ENCODE measurements around the gene DEUP1. TPM values are rescaled to one million over a fixed set of nuclear protein-coding genes. Genes with fewer than 3 reads are reported as not detected.
A peak's percentile ranks its signal among the peaks of the same experiment; 100 is the strongest.
"Not testable (repeated sequence)": the region's sequence is repeated elsewhere in the genome, so short reads cannot be mapped to it uniquely, and the experiment has no call there.

Gene DEUP1
- total RNA-seq, 5 donors from 2014 or later (not counting 1 experiment from before 2014, with no cell fraction given) = not detected

DNA sequence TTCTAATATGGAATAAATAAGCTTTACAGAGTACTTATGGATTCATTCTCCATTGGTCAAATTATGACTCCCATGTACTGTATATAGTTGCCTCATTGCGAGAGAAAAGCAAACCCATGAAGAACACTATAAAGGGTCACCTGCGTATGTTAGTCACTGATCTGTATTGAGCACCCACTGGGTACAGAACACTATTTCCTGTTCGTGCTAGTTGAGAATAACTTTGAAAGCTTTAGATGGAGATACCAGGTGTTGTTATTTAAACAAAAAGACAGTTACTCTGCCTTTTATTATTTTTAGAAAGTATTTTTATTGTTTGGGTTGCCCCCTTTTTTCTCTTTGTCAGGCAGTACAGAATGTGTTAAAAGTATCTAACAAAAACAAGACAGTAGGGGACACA lies 79.9 kb downstream of the DEUP1 start:
- H3K27me3 Mint-ChIP-seq = peaks cover 0 to 6% of the 10 kb centered on the region in 2 donors
- H3K27ac Mint-ChIP-seq = no peak overlapping the region
- Histone ChIP-seq H3K27me3 (replicated peaks in 1 of 2; ENCODE audit: control insufficient read depth in 2 of 2, extremely low read depth in 1 of 2, insufficient read depth in 2 of 2, low read length in 1 of 2) (no peaks in the 10 kb centered on the region), H3K36me3 (ENCODE audit: control insufficient read depth in 2 of 2, extremely low read depth in 1 of 2, insufficient read depth in 1 of 2, low read length in 1 of 2) (no peaks in the 10 kb centered on the region), H3K9me3 (no peaks in the 10 kb centered on the region), H3K27ac (ENCODE audit: low read length) (no peak overlapping the region), H3K4me1 (ENCODE audit: control insufficient read depth in 1 of 2, extremely low read depth in 1 of 2, insufficient read depth in 2 of 2, low read length in 2 of 2) (no peaks in the 10 kb centered on the region), H3K4me3 (ENCODE audit: control insufficient read depth in 1 of 2, extremely low read depth in 1 of 2, low read length in 1 of 2) (no peak overlapping the region)
- no peak overlapping the region for H3K4me3 Mint-ChIP-seq
- H3K9me3 Mint-ChIP-seq = no peaks in the 10 kb centered on the region
- H3K36me3 Mint-ChIP-seq = no peaks in the 10 kb centered on the region
- H3K4me1 Mint-ChIP-seq = no peaks in the 10 kb centered on the region
- WGBS (ENCODE audit: insufficient coverage) = no CpG with 5 or more reads among the region's 3 CpGs
- ATAC-seq (replicated peaks in 1 of 4) (no peak), DNase-seq (no peak)
- ChIA-PET CTCF (no interaction called here), POLR2A (no interaction called here)

DNA sequence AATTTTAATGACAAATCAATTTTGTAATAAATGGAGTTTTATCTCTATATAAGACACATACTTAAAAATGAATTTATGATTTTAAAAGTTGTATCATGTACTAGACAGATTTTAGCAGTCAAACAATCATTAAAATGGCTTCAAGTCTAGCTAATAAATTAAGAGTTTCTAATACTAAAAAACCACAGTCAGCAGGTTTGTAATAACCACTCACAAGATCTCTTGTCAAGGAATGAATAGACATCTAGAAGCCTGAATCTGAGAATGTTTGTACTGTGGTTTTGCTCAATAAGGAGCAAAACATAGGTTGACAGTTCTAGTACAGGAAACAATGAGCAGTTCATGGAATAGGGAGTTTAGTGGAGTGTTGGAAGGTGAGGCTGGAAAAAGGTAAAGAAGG lies 81.2 kb downstream of the DEUP1 start:
- POLR2A ChIA-PET = no interaction called here
- H3K36me3 ChIP-seq (ENCODE audit: control insufficient read depth in 2 of 2, extremely low read depth in 1 of 2, insufficient read depth in 1 of 2, low read length in 1 of 2) = no peaks in the 10 kb centered on the region

DNA sequence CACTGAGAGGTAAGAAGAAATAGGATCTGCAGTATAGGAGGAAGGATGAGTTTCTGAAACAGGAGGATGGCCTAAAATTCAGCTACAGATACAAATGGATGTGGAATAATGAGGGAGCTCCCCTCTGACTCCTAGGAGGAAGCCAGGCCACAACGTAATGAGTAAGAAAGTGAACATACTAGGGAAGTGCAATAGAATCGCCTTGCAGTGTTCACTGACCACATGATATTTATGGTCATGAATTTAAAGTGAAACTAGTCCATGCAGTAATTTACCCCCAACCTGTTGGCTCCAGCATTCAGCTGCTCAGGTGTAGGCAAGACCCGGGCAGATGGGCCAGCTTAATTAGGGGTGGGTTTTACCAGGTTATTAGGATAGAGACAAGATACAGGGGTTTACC lies 101.7 kb downstream of the DEUP1 start:
- H3K4me1 Mint-ChIP-seq = no peaks in the 10 kb centered on the region
- POLR2A ChIA-PET = no interaction called here
- H3K4me3 Mint-ChIP-seq = no peak overlapping the region

More for the DNA sequence above, 81.2 kb downstream of the DEUP1 start:
- no peaks in the 10 kb centered on the region for H3K9me3 Mint-ChIP-seq
- H3K27ac Mint-ChIP-seq = no peak overlapping the region
- H3K4me1 Mint-ChIP-seq = no peaks in the 10 kb centered on the region
- no peaks in the 10 kb centered on the region for H3K9me3 ChIP-seq
- H3K4me3 ChIP-seq (ENCODE audit: control insufficient read depth in 1 of 2, extremely low read depth in 1 of 2, low read length in 1 of 2) = no peak overlapping the region
- no peaks in the 10 kb centered on the region for H3K4me1 ChIP-seq (ENCODE audit: control insufficient read depth in 1 of 2, extremely low read depth in 1 of 2, insufficient read depth in 2 of 2, low read length in 2 of 2)
- H3K27me3 ChIP-seq (replicated peaks in 1 of 2; ENCODE audit: control insufficient read depth in 2 of 2, extremely low read depth in 1 of 2, insufficient read depth in 2 of 2, low read length in 1 of 2) = no peaks in the 10 kb centered on the region
- DNase-seq (no peak), ATAC-seq (replicated peaks in 1 of 4) (no peak)
- no peak overlapping the region for H3K4me3 Mint-ChIP-seq
- CTCF ChIA-PET = no interaction called here
- H3K36me3 Mint-ChIP-seq = no peaks in the 10 kb centered on the region
- no peak overlapping the region for H3K27ac ChIP-seq (ENCODE audit: low read length)
- H3K27me3 Mint-ChIP-seq = peaks cover 0 to 6% of the 10 kb centered on the region in 2 donors

DNA sequence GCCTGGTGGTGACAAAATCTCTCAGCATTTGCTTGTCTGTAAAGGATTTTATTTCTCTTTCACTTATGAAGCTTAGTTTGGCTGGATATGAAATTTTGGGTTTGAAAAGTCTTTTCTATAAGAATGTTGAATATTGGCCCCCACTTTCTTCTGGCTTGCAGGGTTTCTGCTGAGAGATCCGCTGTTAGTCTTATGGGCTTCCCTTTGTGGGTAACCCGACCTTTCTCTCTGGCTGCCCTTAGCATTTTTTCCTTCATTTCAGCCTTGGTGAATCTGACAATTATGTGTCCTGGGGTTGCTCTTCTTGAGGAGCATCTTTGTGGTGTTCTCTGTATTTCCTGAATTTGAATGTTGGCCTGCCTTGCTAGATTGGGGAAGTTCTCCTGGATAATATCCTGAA lies 112.7 kb downstream of the DEUP1 start:
- POLR2A ChIA-PET; H3K4me1 ChIP-seq (ENCODE audit: control insufficient read depth in 1 of 2, extremely low read depth in 1 of 2, insufficient read depth in 2 of 2, low read length in 2 of 2); CTCF ChIA-PET; H3K27ac ChIP-seq (ENCODE audit: low read length); H3K4me3 ChIP-seq (ENCODE audit: control insufficient read depth in 1 of 2, extremely low read depth in 1 of 2, low read length in 1 of 2); H3K4me3 Mint-ChIP-seq; H3K27me3 ChIP-seq (replicated peaks in 1 of 2; ENCODE audit: control insufficient read depth in 2 of 2, extremely low read depth in 1 of 2, insufficient read depth in 2 of 2, low read length in 1 of 2); H3K9me3 ChIP-seq; ATAC-seq (replicated peaks in 1 of 4); H3K4me1 Mint-ChIP-seq; DNase-seq; H3K36me3 ChIP-seq (ENCODE audit: control insufficient read depth in 2 of 2, extremely low read depth in 1 of 2, insufficient read depth in 1 of 2, low read length in 1 of 2); H3K27ac Mint-ChIP-seq; H3K36me3 Mint-ChIP-seq: not testable (repeated sequence)
- WGBS (ENCODE audit: insufficient coverage) = 100% methylated on average over 1 of the region's 2 CpGs
- peaks cover 1 to 10% (median 5%) of the 10 kb centered on the region in 3 donors for H3K9me3 Mint-ChIP-seq
- H3K27me3 Mint-ChIP-seq = peaks cover 7 to 10% of the 10 kb centered on the region in 2 donors

More for the DNA sequence above, 101.7 kb downstream of the DEUP1 start:
- DNase-seq (no peak), ATAC-seq (replicated peaks in 1 of 4) (no peak)
- H3K27ac ChIP-seq (ENCODE audit: low read length) = no peak overlapping the region
- no peak overlapping the region for H3K27ac Mint-ChIP-seq
- WGBS (ENCODE audit: insufficient coverage) = no CpG with 5 or more reads among the region's 3 CpGs
- no peaks in the 10 kb centered on the region for H3K9me3 Mint-ChIP-seq
- no peaks in the 10 kb centered on the region for H3K36me3 ChIP-seq (ENCODE audit: control insufficient read depth in 2 of 2, extremely low read depth in 1 of 2, insufficient read depth in 1 of 2, low read length in 1 of 2)
- no peaks in the 10 kb centered on the region for H3K27me3 ChIP-seq (replicated peaks in 1 of 2; ENCODE audit: control insufficient read depth in 2 of 2, extremely low read depth in 1 of 2, insufficient read depth in 2 of 2, low read length in 1 of 2)
- no peaks in the 10 kb centered on the region for H3K36me3 Mint-ChIP-seq
- no peak overlapping the region for H3K4me3 ChIP-seq (ENCODE audit: control insufficient read depth in 1 of 2, extremely low read depth in 1 of 2, low read length in 1 of 2)
- H3K27me3 Mint-ChIP-seq = no peaks in the 10 kb centered on the region
- no peaks in the 10 kb centered on the region for H3K9me3 ChIP-seq
- CTCF ChIA-PET = no interaction called here
- H3K4me1 ChIP-seq (ENCODE audit: control insufficient read depth in 1 of 2, extremely low read depth in 1 of 2, insufficient read depth in 2 of 2, low read length in 2 of 2) = no peaks in the 10 kb centered on the region

DNA sequence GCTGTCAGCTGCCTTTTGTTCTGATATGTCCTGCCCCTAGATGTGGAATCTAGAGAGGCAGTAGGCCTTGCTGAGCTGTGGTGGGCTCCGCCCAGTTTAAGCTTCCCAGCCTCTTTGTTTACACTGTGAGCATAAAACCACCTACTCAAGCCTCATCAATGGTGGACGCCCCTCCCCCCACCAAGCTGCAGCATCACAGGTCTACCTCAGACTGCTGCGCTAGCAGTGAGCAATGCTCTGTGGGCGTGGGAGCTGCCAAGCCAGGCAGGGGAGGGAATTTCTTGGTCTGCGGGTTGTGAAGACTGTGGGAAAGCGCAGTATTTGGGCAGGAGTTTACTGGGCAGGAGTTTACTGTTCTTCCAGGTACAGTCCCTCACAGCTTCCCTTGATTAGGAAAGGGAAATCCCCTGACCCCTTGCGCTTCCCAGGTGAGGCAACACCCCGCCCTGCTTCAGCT lies 114.1 kb downstream of the DEUP1 start:
- H3K4me3 Mint-ChIP-seq = no peak overlapping the region
- peak in 17 of 35 experiments; percentile 0 to 54 (median 7) for DNase-seq

DNA sequence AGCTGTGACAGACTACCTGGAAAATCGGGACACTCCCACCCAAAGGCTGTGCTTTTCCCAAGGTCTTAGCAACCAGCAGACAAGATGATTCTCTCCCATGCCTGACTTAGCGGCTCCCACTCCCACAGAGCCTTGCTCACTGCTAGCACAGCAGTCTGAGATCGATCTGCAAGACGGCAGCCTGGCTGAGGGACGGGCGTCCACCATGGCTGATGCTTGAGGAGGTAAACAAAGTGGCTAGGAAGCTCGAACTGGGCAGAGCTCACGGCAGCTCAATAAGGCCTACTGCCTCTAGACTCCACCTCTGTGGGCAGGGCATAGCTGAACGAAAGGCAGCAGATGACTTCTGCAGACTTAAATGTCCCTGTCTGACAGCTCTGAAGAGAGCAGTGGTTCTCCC lies 127.7 kb downstream of the DEUP1 start:
- no peak for DNase-seq
- Mint-ChIP-seq H3K9me3 (peaks cover 0 to 4% (median 0%) of the 10 kb centered on the region in 3 donors), H3K27me3 (peaks cover 3 to 14% of the 10 kb centered on the region in 2 donors), H3K27ac (no peak overlapping the region), H3K4me1 (no peaks in the 10 kb centered on the region), H3K4me3 (no peak overlapping the region), H3K36me3 (no peaks in the 10 kb centered on the region)
- 84% methylated on average over 4 of the region's 9 CpGs for WGBS (ENCODE audit: insufficient coverage)
- ChIA-PET POLR2A (no interaction called here), CTCF (no interaction called here)
- H3K4me1 ChIP-seq (ENCODE audit: control insufficient read depth in 1 of 2, extremely low read depth in 1 of 2, insufficient read depth in 2 of 2, low read length in 2 of 2) = no peaks in the 10 kb centered on the region
- H3K36me3 ChIP-seq (ENCODE audit: control insufficient read depth in 2 of 2, extremely low read depth in 1 of 2, insufficient read depth in 1 of 2, low read length in 1 of 2) = no peaks in the 10 kb centered on the region
- no peaks in the 10 kb centered on the region for H3K9me3 ChIP-seq
- H3K27ac ChIP-seq (ENCODE audit: low read length) = no peak overlapping the region
- no peak for ATAC-seq (replicated peaks in 1 of 4)
- no peak overlapping the region for H3K4me3 ChIP-seq (ENCODE audit: control insufficient read depth in 1 of 2, extremely low read depth in 1 of 2, low read length in 1 of 2)
- H3K27me3 ChIP-seq (replicated peaks in 1 of 2; ENCODE audit: control insufficient read depth in 2 of 2, extremely low read depth in 1 of 2, insufficient read depth in 2 of 2, low read length in 1 of 2) = no peaks in the 10 kb centered on the region

More for the DNA sequence above, 114.1 kb downstream of the DEUP1 start:
- ChIA-PET POLR2A (no interaction called here), CTCF (interaction anchor here in 1 of 2 donors (0.8 kb wide), 1 partner anchor 75 kb away, joined by 3 read pairs; no protein-coding TSS in a partner anchor)
- peak in 2 of 4 experiments; percentile 50 to 51 for ATAC-seq (replicated peaks in 1 of 4)
- Mint-ChIP-seq H3K27me3 (peaks cover 7 to 14% of the 10 kb centered on the region in 2 donors), H3K9me3 (peaks cover 1 to 10% (median 5%) of the 10 kb centered on the region in 3 donors), H3K4me1 (no peaks in the 10 kb centered on the region), H3K36me3 (no peaks in the 10 kb centered on the region), H3K27ac (no peak overlapping the region)
- whole genome bisulfite sequencing (ENCODE audit: insufficient coverage) = 62% methylated on average over 5 of the region's 8 CpGs
- no peaks in the 10 kb centered on the region for H3K9me3 ChIP-seq
- H3K27me3 ChIP-seq (replicated peaks in 1 of 2; ENCODE audit: control insufficient read depth in 2 of 2, extremely low read depth in 1 of 2, insufficient read depth in 2 of 2, low read length in 1 of 2) = peaks cover 0 to 9% of the 10 kb centered on the region in 2 experiments
- no peak overlapping the region for H3K27ac ChIP-seq (ENCODE audit: low read length)
- H3K4me1 ChIP-seq (ENCODE audit: control insufficient read depth in 1 of 2, extremely low read depth in 1 of 2, insufficient read depth in 2 of 2, low read length in 2 of 2) = no peaks in the 10 kb centered on the region
- H3K4me3 ChIP-seq (ENCODE audit: control insufficient read depth in 1 of 2, extremely low read depth in 1 of 2, low read length in 1 of 2) = no peak overlapping the region
- H3K36me3 ChIP-seq (ENCODE audit: control insufficient read depth in 2 of 2, extremely low read depth in 1 of 2, insufficient read depth in 1 of 2, low read length in 1 of 2) = no peaks in the 10 kb centered on the region

DNA sequence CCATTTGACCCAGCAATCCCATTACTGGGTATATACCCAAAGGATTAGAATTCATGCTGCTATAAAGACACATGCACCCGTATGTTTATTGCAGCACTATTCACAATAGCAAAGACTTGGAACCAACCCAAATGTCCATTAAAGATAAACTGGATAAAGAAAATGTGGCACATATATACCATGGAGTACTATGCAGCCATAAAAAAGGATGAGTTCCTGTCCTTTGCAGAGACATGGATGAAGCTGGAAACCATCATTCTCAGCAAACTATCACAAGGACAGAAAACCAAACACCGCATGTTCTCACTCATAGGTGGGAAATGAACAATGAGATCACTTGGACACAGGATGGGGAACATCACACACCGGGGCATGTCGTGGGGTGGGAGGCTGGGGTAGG lies 133.1 kb downstream of the DEUP1 start:
- H3K36me3 Mint-ChIP-seq; H3K27me3 Mint-ChIP-seq; POLR2A ChIA-PET; CTCF ChIA-PET; H3K4me3 Mint-ChIP-seq; H3K27me3 ChIP-seq (replicated peaks in 1 of 2; ENCODE audit: control insufficient read depth in 2 of 2, extremely low read depth in 1 of 2, insufficient read depth in 2 of 2, low read length in 1 of 2); H3K9me3 ChIP-seq; H3K27ac ChIP-seq (ENCODE audit: low read length); H3K27ac Mint-ChIP-seq; DNase-seq; H3K36me3 ChIP-seq (ENCODE audit: control insufficient read depth in 2 of 2, extremely low read depth in 1 of 2, insufficient read depth in 1 of 2, low read length in 1 of 2); H3K4me3 ChIP-seq (ENCODE audit: control insufficient read depth in 1 of 2, extremely low read depth in 1 of 2, low read length in 1 of 2); ATAC-seq (replicated peaks in 1 of 4); H3K4me1 Mint-ChIP-seq; H3K9me3 Mint-ChIP-seq; H3K4me1 ChIP-seq (ENCODE audit: control insufficient read depth in 1 of 2, extremely low read depth in 1 of 2, insufficient read depth in 2 of 2, low read length in 2 of 2): not testable (repeated sequence)
- no CpG with 5 or more reads among the region's 4 CpGs for WGBS (ENCODE audit: insufficient coverage)
